Measurements from ENCODE around the gene CNTLN.

GRCh38 chr9:17130291-17130690 lies 4.5 kb upstream of the CNTLN start:
- no peak for TF ChIP-seq CTCF (IDR thresholded peaks at IDR 0.05; ENCODE audit: insufficient read depth, low read length, poor library complexity, severe bottlenecking)
- TF ChIP-seq EZH2phosphoT487 (conservative IDR thresholded peaks at IDR 0.05; ENCODE audit: low read length) = no peak
